Testis (tissue), 3 donors: ENCODE data around the gene COPZ1. TPM values are rescaled to one million over a fixed set of nuclear protein-coding genes. Genes with fewer than 3 reads are reported as not detected.

Experiments
- DNase-seq: peaks from one replicate; pipeline ENCODE4 v3.0.0-alpha.2; 2019
- H3K27ac ChIP-seq, 2 donors: fragments of 200-600 bp; sonication (generic); one replicate each; pipeline ENCODE4 v1.5.1; 2019
- H3K27me3 ChIP-seq: fragments of 200-600 bp; sonication (generic); one replicate; pipeline ENCODE4 v1.5.1; 2019
- H3K36me3 ChIP-seq: fragments of 200-600 bp; sonication (generic); one replicate; pipeline ENCODE4 v1.5.1; 2017; ENCODE audit warnings: low read depth; ENCODE audit errors: missing control alignments
- H3K4me1 ChIP-seq: fragments of 200-600 bp; sonication (generic); one replicate; pipeline ENCODE4 v1.5.1; 2019
- H3K4me3 ChIP-seq, 2 donors: fragments of 200-600 bp; sonication (generic); one replicate each; pipeline ENCODE4 v1.5.1; 2017 to 2019
- H3K9me3 ChIP-seq: fragments of 200-600 bp; sonication (generic); one replicate; pipeline ENCODE4 v1.5.1; 2017
- CTCF ChIP-seq, 3 experiments: fragments of 450-650 bp in 2 of 3; fragments of 200-600 bp in 1 of 3; sonication (generic) in 1 of 3; IDR thresholded peaks; one replicate each; pipeline ENCODE4 v1.5.1; 2016 to 2019; ENCODE audit warnings: antibody characterized with exemption in 3 of 3, mild to moderate bottlenecking in 2 of 3, moderate library complexity in 1 of 3
- POLR2A ChIP-seq: fragments of 450-650 bp; IDR thresholded peaks from one replicate; pipeline ENCODE4 v1.6.1; 2017; ENCODE audit warnings: antibody characterized with exemption, mild to moderate bottlenecking, moderate library complexity
- WGBS, 2 donors: methylation state at CpG; one replicate each; pipeline ENCODE4 v1.1.5; 2018; 5-methylcytosine and 5-hydroxymethylcytosine counted together
- intact Hi-C: fragments of 100-400 bp; cut with DNase I; formaldehyde crosslinking; loops from one replicate; pipeline ENCODE4 v1.15.1; 2023; ENCODE audit warnings: low total_unique reads
- polyA plus RNA-seq: library from polyadenylated mRNA; stranded (reverse); fragments of 350-450 nt; fragmentation: Illumina TruSeq; extraction: RNeasy Lipid Tissue Mini Kit (QIAGEN cat#74804); gene quantifications from one replicate; pipeline ENCODE4 v1.2.3, GENCODE V29; 2014; ENCODE audit warnings: low read depth, low replicate concordance; ENCODE audit not compliant: insufficient read depth
- total RNA-seq, 2 donors: library from RNA; depleted of rRNA; stranded (reverse); fragments of >200 nt; gene quantifications; one replicate each; pipeline ENCODE4 v1.2.3, GENCODE V29; 2016

COPZ1 gene
- total and polyA plus RNA-seq, 3 donors from 2014 or later = 45.9 to 123 (median 63.9) TPM

- Histone ChIP-seq H3K27ac (no peak overlapping the region), H3K27me3 (no peaks in the 10 kb centered on the region), H3K36me3 (no peaks in the 10 kb centered on the region), H3K9me3 (no peaks in the 10 kb centered on the region), H3K4me3 (no peak overlapping the region), H3K4me1 (peaks cover 15% of the 10 kb centered on the region)
- intact Hi-C loops = no loop called here
- TF ChIP-seq CTCF (IDR thresholded peaks at IDR 0.05) (no peak), POLR2A (no peak)
- WGBS, 2 donors = 68 to 77% methylated on average over 5 of the region's 5 CpGs
- no peak for DNase-seq
Measured at GRCh38 chr12:54296393-54297099, 28.4 kb upstream of the COPZ1 start.

DNA sequence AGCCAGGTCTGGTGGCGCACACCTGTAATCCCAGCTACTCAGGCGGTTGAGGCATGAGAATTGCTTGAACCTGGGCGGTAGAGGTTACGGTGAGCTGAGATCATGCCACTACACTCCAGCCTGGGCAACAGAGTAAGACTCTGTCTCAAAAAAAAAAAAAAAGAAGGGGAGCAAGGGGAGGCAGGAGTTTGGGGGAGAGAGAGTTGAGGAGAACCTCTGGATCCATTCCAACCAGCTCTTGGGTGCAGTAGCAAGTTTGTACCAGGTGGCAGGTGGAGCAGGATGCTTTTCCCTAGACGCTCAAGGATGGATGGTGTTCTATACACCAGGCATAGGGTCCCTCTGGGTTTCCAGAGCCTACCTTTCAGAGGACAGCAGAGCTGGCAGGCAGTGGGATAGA, 26.0 kb upstream of the COPZ1 start:
- Histone ChIP-seq H3K4me1 (peaks cover 10% of the 10 kb centered on the region), H3K27me3 (no peaks in the 10 kb centered on the region), H3K27ac (no peak overlapping the region), H3K9me3 (no peaks in the 10 kb centered on the region), H3K36me3 (no peaks in the 10 kb centered on the region), H3K4me3 (no peak overlapping the region)
- intact Hi-C loops = no loop called here
- no peak for DNase-seq
- no peak for TF ChIP-seq CTCF (IDR thresholded peaks at IDR 0.05)
- 91 to 93% methylated on average over 4 to 5 of the region's 5 CpGs for WGBS, 2 donors

- TF ChIP-seq POLR2A (no peak), CTCF (IDR thresholded peaks at IDR 0.05) (no peak)
- Histone ChIP-seq H3K4me3 (no peak overlapping the region), H3K9me3 (no peaks in the 10 kb centered on the region), H3K27ac (no peak overlapping the region), H3K27me3 (no peaks in the 10 kb centered on the region), H3K36me3 (no peaks in the 10 kb centered on the region), H3K4me1 (peaks cover 6% of the 10 kb centered on the region)
- no peak for DNase-seq
- 75 to 80% methylated on average over 8 of the region's 8 CpGs for WGBS, 2 donors
- intact Hi-C loops = no loop called here
Measured at GRCh38 chr12:54299515-54300224, 25.3 kb upstream of the COPZ1 start.

GRCh38 chr12:54300225-54300731, 24.7 kb upstream of the COPZ1 start:
- WGBS, 2 donors = 51 to 56% methylated on average over 3 of the region's 3 CpGs
- no peaks in the 10 kb centered on the region for H3K27me3 ChIP-seq
- intact Hi-C loops = no loop called here
- H3K4me1 ChIP-seq = peaks cover under 1% of the 10 kb centered on the region
- H3K36me3 ChIP-seq = no peaks in the 10 kb centered on the region
- H3K4me3 ChIP-seq = peak overlapping the region in 1 of 2 donors; percentile 4
- DNase-seq = no peak
- no peak overlapping the region for H3K27ac ChIP-seq
- TF ChIP-seq POLR2A (no peak), CTCF (IDR thresholded peaks at IDR 0.05) (no peak)
- H3K9me3 ChIP-seq = no peaks in the 10 kb centered on the region
